HepG2 (cell line): ENCODE results near the gene SIAH1. TPM values are rescaled to one million over a fixed set of nuclear protein-coding genes. Genes with fewer than 3 reads are reported as not detected.
A peak's percentile ranks its signal among the peaks of the same experiment; 100 is the strongest.

ENCODE experiments used
- CEBPB ChIP-seq: IDR thresholded peaks from 2 replicates; pipeline ENCODE4 v1.6.1; 2011; ENCODE audit warnings: low read depth, low read length, improper control_type of control experiment, borderline replicate concordance
- ERF ChIP-seq: IDR thresholded peaks from 2 replicates; pipeline ENCODE4 v1.6.1; 2018; ENCODE audit warnings: missing biosample characterization, missing genetic modification reagents
- ESRRA ChIP-seq: sonication (generic); formaldehyde crosslinking; IDR thresholded peaks from 2 replicates; pipeline ENCODE4 v1.5.1; 2020; ENCODE audit warnings: mild to moderate bottlenecking, low read depth, missing genetic modification reagents
- HOXA3 ChIP-seq: sonication (generic); formaldehyde crosslinking; IDR thresholded peaks from 2 replicates; pipeline ENCODE4 v1.5.0; 2020; ENCODE audit warnings: missing genetic modification reagents
- NCOA5 ChIP-seq: sonication (generic); formaldehyde crosslinking; IDR thresholded peaks from 2 replicates; pipeline ENCODE4 v1.4.0; 2020; ENCODE audit warnings: missing genetic modification reagents
- PHF20 ChIP-seq: sonication (generic); formaldehyde crosslinking; IDR thresholded peaks from 2 replicates; pipeline ENCODE4 v1.5.0; 2020; ENCODE audit warnings: mild to moderate bottlenecking, missing genetic modification reagents
- POLR2AphosphoS2 ChIP-seq: IDR thresholded peaks from 2 replicates; pipeline ENCODE4 v1.6.1; 2011; ENCODE audit warnings: low read depth, low read length, improper control_type of control experiment
- RAD51 ChIP-seq: fragments of 450-650 bp; IDR thresholded peaks from 2 replicates; pipeline ENCODE4 v1.6.1; 2016; ENCODE audit warnings: borderline replicate concordance
- TBX3 ChIP-seq: fragments of 450-650 bp; IDR thresholded peaks from 2 replicates; pipeline ENCODE4 v1.6.1; 2017; ENCODE audit warnings: antibody characterized with exemption, mild to moderate bottlenecking, inconsistent platforms, borderline replicate concordance
- ZBTB38 ChIP-seq: sonication (generic); formaldehyde crosslinking; IDR thresholded peaks from 2 replicates; pipeline ENCODE4 v1.5.1; 2020; ENCODE audit warnings: mild to moderate bottlenecking, missing genetic modification reagents
- ZNF318 ChIP-seq: sonication (generic); formaldehyde crosslinking; IDR thresholded peaks from 2 replicates; pipeline ENCODE4 v1.4.0; 2020; ENCODE audit warnings: mild to moderate bottlenecking, missing genetic modification reagents
- ZNF354B ChIP-seq: sonication (generic); formaldehyde crosslinking; IDR thresholded peaks from 2 replicates; pipeline ENCODE4 v1.8.0; 2022; ENCODE audit warnings: mild to moderate bottlenecking, missing genetic modification reagents
- ZNF432 ChIP-seq: sonication (generic); formaldehyde crosslinking; IDR thresholded peaks from 2 replicates; pipeline ENCODE4 v1.5.0; 2020; ENCODE audit warnings: missing genetic modification reagents, mild to moderate bottlenecking, borderline replicate concordance
- ZNF770 ChIP-seq: sonication (generic); formaldehyde crosslinking; IDR thresholded peaks from 2 replicates; pipeline ENCODE4 v1.5.0; 2020; ENCODE audit warnings: mild to moderate bottlenecking, missing genetic modification reagents
- ZNF773 ChIP-seq: sonication (generic); formaldehyde crosslinking; IDR thresholded peaks from 2 replicates; pipeline ENCODE4 v1.4.0; 2020; ENCODE audit warnings: missing genetic modification reagents, borderline replicate concordance
- polyA plus RNA-seq, 8 experiments: library from polyadenylated mRNA; depleted of rRNA in 3 of 8; stranded (reverse) in 7 of 8; unstranded in 1 of 8; fragments of >200 nt; fragmentation: Illumina TruSeq in 4 of 8; extraction: Trizol in 4 of 8; gene quantifications; 2 replicates each; pipeline versions ENCODE4 v1.2.1 to v1.2.3, GENCODE V29; 2011 to 2016; ENCODE audit warnings: low read depth in 4 of 8, missing spikeins in 1 of 8, mixed read lengths in 1 of 8; ENCODE audit not compliant: insufficient read depth in 1 of 8
- total RNA-seq, 5 experiments: library from RNA; depleted of rRNA; stranded (reverse); fragments of >200 nt; fragmentation: Illumina TruSeq; extraction: Trizol; gene quantifications; 2 replicates each; pipeline ENCODE4 v1.2.3, GENCODE V29; 2016; ENCODE audit warnings: low read depth in 1 of 5

SIAH1 gene
- total and polyA plus RNA-seq, 2 of the 13 experiments (the other 11 are each of a cell fraction or from before 2014, with no cell fraction given) = 16.0 to 28.6 TPM

- TF ChIP-seq ZNF318 (CRISPR knock-in tag) (0 out of 2 replicates have a peak, but pooled peaks have one; percentile 39), TBX3 (no peak), HOXA3 (CRISPR knock-in tag) (peak; percentile 53; the same call in 1 of the 2 replicates), POLR2AphosphoS2 (peak; percentile 75; the same call in 1 of the 2 replicates), ZNF354B (CRISPR knock-in tag) (no peak), ESRRA (0 out of 2 replicates have a peak, but pooled peaks have one; percentile 13), PHF20 (no peak), ZNF770 (no peak), NCOA5 (CRISPR knock-in tag) (no peak), ERF (CRISPR knock-in tag) (0 out of 2 replicates have a peak, but pooled peaks have one; percentile 3), ZBTB38 (no peak), ZNF432 (CRISPR knock-in tag) (no peak), RAD51 (no peak), ZNF773 (CRISPR knock-in tag) (no peak), CEBPB (peak; percentile 95)
Observed at GRCh38 chr16:48366165-48367093, 18.8 kb downstream of the SIAH1 start (continued).
